HG02885 (cell line): ENCODE data around the gene CYGB.
A peak's percentile ranks its signal among the peaks of the same experiment; 100 is the strongest.

Source experiments
- ATAC-seq: cut with Tn5 transposase; IDR thresholded peaks from one replicate; pipeline ENCODE4 v1.9.1; 2021; ENCODE audit warnings: mild to moderate bottlenecking; ENCODE audit not compliant: unreplicated experiment, poor library complexity

The CYGB gene

DNA sequence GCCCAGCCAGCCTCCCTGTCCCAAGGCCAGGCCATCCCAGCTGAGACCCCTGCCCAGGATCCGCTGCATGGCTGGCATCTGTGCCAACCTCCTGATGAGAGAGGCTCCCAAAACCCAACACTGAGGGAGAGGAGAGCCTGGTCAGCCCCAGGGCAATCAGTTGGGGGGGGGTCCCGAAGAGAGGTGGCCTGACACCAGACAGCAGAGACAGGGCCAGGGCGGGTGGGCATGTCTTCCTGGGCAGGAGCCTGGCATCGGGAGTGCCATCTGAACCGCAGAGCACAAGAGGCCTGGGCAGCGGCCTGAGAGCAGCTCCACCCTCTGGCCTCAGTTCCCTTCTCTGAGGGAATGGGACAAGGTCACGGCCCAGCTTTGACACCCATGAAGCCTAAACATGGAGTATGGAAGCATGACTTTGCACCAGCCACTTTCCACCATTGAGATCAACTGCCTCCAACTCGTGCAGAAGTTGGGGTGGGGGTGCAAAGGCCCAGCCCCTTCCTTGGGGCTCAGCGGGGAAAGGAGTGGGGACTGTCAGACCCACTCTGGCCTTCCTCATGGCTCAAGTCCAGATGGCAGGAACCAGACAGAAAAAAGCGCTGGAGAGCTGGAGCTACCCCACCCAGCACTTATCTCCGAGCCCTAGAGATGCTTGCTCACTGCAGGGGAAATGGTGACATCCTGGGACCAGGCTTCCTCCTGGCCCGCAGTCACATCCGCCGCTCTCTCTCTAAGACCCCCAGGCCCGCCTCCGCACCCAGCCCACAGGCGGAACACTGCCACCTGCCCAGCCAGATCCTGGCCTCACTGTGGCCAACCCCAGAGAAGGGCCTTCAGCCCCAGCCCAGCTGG, 46.0 kb downstream of the CYGB start:
- no peak for ATAC-seq

DNA sequence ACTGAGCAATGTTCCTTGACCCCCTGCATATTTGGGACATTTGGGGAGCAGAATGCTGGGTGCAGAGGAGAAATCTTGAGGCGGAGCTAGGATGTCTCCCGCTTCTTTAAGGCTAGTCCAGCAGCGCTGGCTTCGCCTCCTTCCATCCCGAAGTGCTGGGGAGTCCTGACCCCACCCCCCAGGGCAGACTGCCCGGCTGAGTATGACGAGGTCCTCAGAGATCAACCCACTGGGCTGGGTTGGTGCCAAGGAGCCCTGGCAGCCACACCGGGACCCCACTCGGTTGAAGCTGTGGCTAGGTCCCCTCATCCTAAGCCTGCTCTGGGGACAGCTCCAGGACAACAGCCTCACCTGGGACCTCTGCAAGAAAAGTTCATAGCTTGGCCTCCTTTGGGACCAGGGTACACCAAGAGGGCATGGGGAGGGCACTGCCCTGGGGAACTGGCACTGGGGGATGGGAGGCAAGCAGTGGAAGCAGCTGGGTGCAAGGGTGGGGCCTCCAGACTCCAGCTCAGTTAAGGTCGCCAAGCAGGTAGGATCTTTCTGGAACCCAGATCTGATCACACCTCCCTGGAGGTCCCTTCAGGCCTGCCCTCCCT, 47.3 kb downstream of the CYGB start:
- no peak for ATAC-seq

DNA sequence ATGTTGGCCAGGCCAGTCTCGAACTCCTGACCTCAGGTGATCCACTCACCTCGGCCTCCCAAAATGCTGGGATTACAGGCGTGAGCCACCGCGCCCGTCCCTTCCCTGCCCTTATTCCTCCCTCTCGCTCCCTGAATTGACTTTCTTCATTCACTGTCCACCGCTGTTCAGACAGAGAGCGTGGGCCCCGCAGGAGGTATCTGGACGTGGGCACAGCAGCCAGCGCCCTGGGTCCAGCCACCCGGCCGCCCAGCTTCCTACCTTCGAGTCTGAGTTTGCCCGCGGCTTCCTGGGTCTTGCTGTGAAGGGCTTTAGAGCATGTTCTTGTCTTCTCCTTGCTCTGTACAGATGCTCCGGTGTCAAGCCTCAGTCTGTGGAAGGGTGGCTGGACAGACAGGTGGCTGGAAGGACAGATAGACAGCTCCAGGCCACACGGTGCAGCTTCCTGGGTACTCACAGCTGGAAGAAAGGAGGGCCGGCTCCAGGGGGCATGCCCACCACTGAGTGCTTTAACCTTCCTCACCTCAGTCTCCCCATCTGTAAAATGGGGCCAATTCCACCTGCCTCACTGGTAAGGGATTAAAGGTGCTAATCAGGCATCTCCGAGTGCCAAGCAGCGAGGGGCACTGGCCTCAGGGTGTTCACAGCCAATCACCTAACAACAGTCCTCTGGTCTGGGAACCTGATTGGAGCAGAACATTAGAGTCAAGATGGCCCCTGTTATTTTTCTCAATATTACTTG, 49.9 kb downstream of the CYGB start:
- no peak for ATAC-seq

DNA sequence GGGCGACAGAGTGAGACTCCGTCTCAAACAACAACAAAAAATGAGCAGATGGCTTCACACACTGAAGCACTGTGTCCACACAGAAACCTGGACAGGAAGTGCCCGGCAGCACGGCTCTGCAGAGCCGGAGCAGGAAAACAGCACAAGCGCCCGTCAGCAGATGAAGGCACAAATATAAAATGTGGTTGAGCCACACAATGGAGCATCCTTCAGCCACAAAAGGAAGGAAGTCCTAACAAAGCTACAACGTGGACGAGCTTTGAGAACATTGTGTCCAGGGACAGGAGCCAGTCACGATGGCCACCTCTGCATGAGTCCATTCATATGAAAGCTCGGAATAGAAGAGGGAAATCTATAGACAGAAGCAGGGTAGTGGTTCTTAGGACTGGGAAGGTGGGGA, 51.9 kb downstream of the CYGB start:
- no peak for ATAC-seq

DNA sequence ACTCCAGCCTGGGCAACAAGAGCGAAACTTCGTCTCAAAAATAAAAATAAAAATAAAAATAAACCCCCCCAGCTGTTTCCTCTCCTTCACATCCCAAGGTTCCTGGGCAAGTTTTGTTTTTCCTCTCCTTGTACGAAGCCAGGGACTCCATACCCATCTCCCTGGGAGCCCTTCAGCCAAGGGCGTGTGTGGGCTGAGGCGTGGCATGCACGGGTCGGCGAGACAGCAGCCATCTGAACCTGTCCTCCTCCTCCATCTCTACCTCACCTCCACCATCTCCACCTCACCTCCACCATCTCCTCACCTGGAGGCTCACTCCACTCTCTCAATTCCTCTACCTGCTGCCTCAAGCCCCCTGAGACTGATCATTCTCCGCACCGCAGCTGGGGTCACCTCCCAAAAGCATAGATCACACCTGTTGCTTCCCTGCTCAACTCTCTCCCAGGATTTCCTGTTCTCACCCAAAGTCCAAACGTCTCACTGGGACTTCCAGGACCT, 53.2 kb downstream of the CYGB start:
- ATAC-seq, result no peak

DNA sequence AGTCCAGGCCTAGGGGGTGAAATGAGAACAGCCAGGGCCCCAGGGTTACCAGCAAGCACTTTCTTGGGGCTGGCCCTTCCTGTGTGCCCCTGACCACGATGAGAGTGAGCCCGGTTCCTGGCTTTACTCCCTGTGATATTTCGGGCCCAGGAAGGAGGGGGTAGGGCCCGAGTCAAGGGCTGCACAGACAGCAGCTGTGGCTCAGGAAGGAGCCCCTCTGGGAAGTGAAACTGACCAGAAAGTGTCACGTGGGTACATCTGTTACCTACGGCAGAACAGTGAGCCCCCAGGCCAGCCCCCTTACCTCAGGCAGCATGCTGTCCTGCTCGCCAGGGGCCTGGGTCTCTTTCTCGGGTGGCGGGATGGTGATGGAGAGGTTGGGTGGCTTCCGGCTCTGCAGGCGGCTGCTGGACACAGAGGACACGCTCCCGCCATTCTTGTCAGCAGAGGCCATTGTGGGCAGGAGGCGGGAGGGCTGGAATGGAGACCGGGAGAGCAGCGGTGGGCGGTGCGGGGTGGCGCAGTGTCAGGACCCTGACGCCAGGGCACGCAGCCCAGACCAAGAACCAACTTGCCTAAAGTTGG, 56.3 kb downstream of the CYGB start:
- peak; percentile 66 for ATAC-seq

DNA sequence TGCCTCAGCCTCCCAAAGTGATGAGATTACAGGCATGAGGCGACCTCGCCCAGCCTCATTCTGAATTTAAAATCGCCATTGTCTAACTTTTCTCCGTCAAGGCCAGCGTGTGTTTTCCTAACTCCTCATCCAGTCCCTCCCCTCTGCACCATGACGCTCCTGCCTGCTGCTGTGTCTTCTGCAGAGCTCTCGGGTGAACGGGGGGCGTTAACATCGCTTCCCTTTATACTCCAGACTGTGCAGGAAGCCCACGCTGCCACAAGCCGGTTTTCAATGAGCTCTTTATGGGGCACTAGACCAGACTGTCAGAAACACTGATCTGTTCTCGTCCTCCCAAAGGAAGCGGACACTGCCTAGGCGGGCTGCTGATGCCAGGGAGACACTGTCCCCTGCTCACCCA, 56.9 kb downstream of the CYGB start:
- ATAC-seq, result peak; percentile 19

DNA sequence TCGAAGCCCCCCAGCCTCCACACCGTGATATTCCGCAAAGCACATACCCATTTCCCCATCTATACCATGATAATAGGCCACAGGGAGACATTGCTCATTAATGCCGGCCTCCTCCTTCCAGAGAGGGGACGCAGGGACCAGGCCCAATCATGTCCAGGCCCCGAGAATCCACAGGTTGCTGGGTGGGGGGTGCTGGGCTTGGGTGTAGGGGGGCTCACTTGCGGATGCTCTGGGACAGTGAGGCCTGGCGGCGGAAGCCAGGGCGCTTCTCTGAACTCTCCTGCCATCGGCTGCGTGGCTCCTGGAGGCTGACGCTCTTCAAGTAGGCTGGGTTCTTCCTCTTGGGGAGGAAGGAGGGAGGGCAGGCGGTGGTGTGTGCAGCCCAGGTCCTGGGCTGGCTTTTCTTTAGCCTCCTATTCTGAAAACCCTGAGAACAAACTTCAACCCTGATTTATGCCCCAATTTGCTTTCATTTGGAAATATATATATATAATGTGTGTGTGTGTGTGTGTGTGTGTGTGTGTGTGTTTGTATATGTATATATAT, 57.9 kb downstream of the CYGB start:
- ATAC-seq, result no peak

DNA sequence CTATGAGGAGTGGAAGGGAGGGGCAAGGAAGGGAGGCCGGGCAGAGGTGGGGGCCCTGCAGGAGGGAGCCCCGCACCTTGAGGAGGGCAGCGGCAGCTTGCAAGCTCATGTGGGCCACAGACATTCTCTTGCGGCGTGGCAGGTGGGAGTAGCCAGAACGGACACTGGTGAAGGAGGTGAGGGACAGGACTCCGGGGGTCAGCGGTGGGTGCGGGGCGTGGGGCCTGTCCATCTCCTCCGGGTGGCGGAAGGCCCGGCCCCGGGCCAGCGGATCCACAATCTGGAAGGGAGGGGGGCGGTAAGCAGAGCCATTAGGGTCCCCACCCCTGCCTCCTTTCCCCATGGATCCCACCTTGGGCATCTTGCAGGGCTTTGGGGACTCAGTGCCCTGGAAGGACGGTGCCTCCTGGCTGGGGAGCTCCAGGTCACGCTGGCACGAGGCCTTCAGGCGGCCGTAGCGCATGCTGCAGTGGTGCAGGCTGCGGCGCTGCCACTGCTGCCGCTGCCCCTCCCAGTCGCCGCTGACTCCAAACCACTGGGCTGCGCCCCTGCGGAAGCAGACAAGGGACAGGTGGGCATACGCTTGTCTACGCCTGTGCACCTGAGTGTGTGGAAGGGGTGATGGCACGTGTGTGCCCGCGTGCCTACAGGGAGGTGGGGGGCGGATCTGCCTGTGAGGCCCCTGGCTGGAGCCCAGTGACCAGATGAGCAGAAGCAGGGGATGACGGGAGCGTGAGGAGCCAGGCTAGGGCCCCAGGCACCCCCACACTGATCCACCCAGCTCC, 58.6 kb downstream of the CYGB start:
- ATAC-seq, result no peak

DNA sequence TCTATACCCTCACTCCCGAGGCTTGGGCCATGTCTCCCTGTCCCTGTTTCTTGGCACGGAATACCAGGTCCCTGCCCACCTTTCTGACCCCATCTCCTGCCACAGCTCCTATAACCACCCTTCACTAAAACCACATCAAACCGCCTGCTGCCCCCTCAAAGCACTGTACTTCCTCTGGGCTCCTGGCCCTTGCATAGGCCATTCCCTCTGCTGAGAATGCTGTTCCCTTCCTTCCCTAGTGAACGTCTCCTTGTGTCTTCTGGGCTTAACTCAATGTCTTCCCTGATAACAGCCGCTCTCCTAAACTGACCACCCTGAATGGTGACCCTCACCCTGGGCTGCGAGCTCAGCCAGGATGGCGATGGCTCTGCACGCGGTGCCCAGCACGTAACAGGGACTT, 59.4 kb downstream of the CYGB start:
- ATAC-seq, result no peak

DNA sequence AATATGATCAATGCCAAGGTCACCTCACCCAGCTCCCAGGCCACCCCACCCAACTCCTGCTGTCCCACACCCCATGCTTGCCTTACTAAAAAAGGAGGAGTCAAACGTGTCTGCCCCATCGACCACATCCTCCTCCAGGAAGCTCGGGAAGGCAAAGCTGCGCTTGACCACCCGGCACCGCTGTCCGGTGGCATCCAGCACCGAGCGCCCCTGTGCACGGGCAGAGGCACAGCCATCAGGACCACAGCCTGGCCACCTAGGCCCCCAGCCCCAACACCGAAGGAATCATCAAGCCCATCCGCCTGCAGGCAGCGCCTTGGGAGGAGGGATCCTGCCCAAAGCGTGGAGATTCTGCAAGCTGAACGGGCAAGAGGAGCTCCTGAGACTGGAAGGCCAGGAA, 59.9 kb downstream of the CYGB start:
- ATAC-seq, result no peak
